ENCODE data around the gene REPS1.
"Not testable (repeated sequence)": the region's sequence is repeated elsewhere in the genome, so short reads cannot be mapped to it uniquely, and the experiment has no call there.

REPS1 gene

DNA sequence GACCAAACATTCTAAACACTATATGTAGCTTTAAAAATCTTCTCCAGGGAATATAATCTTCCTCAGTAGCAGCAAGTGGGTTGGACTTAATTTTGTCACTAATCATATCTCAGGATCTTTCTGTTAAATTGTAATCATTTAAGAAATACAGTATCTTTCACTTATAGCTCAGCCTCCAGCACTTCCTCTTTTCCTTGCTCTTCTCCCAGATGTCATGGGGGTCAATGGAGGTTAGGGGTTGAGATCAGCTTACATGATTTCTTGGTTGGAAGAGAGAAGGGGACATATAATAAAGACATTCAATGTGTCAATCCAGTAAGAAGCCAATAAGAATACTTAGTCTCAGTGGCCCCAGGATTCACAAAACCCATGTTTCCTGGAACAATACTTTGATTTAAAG is 15.7 kb upstream of the REPS1 start:
- DNase-seq = no peak

DNA sequence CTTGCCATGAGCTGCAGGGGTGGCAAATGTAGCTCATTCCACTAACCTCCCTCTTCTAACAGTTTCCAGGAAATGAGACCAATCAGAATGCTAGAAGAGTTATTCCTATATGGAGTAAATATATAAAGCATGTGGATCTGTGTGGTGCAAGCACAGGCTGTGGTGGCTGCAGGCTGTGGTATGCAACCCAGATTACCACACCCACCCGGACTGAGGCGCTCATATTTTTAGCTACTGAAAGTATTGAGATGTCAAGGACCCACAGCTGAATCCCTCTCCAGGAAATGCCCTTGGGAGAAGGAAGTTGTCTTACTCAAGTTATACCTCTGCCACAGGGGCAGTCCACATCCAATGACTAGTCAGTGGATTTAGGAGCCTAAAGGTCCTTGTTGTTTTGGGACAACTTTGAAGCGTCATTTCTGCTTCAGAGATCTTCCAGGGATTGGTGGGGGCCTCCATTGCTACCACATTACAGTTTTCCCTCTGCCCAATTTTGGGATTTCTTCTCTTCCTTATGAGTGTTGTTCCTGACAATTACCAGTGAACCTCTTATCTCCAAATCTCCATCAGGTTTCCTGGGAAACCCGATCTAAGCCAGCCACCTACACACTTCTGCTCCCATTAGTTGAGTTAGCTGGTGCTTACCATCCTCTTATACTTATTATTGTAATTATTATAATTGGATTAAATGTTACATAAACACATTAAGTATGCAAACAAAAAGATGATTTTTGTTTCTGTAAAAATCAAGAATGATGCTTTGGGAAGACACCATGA is 12.1 kb upstream of the REPS1 start:
- DNase-seq = no peak

DNA sequence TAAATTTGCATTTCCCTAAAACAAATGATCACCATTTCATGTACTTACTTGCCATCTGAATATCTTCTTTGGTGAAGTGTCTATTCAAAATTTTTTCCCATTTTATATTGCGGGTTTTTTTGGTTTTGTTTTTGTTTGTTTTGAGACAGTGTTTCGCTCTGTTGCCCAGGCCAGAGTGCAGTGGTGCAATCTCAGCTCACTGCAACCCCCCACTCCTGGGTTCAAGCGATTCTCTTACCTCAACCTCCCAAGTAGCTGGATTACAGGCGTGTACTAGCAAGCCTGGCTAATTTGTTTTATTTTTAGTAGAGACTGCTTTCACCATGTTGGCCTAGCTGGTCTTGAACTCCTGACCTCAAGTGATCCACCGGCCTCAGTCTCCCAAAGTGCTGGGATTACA is 9.1 kb upstream of the REPS1 start:
- DNase-seq = no peak

DNA sequence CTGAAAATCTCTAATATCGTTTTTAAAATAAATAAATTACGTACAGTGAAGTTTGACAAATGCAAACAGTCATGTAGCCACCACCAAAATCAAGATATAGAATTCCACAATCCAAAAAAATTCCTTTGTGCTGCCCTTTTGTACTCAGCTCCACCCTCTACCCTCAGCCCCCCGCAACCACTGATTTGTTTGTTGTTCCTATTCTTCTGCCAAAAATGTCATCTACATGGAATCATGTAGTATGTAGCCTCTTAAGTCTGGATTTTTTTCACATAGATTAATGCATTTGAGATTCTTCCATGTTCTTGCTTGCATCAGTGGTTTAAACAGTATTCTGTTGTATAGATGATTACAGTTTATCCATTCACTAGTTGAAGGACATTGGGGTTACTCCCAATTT is 8.5 kb upstream of the REPS1 start:
- DNase-seq = no peak

DNA sequence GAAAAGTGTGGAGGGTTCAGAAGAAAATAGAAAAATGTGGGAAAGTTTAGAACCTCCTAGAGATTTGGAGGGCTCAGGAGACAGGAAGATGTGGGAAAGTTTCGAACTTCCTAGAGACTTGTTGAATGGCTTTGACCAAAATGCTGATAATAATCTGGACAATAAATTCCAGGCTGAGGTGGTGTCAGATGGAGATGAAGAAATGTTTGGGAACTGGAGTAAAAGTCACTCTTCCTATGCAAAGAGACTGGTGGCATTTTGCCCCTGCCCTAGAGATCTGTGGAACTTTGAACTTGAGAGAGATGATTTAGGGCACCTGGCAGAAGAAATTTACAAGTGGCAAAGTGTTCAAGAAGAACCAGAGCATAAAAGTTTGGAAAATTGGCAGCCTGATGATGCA is 5.4 kb upstream of the REPS1 start:
- not testable (repeated sequence) for DNase-seq

DNA sequence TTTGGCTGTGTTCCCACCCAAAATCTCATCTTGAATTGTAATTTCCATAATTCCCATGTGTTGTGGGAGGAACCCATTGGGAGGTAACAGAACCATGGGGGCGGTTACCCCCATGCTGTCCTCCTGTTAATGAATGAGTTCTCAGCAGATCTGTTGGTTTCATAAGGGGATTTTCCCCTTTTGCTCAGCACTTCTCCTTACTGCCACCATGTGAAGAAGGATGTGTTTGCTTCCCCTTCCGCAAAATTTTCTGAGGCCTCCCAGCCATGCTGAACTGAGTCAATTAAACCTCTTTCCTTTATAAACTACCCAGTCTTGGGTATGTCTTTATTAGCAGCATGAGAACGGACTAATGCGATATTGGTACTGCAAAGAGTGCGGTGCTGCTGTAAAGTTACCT is 4.9 kb upstream of the REPS1 start:
- not testable (repeated sequence) for DNase-seq

DNA sequence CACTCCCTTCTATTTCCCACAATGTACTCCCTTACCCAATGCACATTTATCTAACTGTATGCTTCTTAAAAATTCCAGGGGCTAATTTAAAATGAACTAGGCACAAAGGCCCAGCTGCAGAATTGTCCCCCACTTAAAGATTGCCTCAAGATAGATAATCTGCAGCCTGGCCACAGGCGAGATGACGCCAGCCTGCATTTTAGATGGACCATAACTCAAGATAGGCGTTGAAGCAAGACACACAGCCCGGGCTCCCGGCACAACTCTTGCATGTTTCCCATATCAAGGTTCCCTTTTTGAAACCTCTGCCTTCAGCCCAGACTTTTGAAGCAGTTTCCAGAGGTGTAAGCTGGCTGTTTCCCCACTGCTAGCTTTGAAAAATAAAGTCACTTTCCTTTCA is 3.2 kb upstream of the REPS1 start:
- no peak for DNase-seq

DNA sequence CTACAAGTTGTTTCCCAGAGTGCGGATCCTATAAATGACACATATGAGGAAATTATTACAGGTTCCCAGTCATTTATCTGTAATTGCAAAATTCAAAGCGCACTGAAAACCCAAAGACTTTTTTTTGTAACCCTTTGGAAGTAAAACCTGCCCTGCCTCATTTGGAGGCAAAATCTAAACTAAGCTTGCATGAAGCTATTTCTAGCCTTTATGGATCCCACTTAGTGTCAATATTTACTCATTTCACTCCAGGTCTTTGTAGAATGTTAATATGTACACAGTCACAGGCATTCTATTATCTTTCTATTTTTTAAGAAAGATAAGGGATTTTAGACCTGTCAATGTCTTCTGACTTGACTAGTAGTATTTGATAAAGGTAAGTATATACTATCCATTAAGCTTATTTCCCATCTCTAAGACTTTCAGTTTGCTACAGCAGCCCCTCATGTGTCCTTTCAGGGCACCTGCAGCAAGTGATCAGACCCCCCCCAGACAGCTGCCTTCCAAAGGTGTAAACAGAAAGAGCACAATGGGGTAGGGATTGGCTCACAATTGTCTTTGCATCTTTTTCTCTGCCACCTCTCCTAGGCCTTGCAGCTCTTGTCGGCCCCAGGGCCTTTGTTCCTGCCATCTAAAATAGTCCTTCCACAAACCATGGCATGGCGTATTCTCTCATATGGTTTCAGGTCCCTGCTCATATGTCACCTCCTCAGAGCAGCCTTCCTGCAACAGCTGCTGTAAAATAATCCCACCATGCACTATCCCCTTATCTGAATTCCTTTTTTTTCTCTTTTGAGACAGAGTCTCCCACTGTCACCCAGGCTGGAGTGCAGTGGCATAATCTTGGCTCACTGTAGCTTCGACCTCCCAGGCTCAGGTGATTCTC is 1.3 kb upstream of the REPS1 start:
- DNase-seq = no peak

DNA sequence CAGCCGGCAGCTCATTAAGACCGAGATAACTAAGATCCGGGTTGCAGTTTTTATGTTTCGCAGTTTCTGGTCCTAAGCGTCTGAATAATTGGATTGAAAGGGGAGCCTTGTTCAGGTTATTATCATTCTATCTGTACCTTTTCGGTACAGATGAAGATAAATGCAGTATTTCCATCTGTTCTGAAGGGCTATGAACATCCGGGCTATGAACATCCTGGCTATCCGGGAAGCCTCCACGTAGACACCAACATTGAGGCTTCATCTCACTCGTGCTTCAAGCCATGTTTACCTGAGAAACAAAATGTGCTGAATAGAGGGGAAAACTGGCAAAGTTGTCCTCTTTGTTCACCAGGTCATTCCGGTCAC is 399 bp upstream of the REPS1 start:
- DNase-seq = no peak

DNA sequence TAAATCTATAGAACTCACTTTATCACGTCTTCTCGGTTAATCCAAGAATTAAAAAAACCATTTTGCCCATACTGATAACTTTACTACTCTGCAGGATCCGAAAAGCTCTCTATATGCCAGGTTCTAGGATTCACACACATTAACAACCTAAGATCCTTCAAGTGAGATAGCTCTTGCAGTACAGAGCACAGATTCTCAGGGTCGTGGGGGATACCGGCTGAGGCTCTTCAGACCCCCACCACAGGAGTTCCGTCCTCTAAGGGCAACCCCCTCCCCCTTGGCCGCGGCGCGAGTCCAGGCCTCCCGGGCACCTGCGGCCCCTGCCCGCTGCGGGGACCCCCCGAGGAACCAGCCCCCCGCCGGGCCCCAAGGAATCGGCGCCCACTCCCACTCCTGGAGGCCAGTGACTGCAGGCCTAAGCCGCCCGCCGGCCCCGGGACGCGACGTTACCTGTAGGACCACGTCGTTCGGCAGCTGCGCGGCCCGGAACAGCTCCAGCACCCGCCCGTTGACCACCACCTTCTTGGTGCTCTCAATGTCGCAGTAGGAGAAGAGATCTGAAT is 892 bp downstream of the REPS1 start:
- DNase-seq = no peak

DNA sequence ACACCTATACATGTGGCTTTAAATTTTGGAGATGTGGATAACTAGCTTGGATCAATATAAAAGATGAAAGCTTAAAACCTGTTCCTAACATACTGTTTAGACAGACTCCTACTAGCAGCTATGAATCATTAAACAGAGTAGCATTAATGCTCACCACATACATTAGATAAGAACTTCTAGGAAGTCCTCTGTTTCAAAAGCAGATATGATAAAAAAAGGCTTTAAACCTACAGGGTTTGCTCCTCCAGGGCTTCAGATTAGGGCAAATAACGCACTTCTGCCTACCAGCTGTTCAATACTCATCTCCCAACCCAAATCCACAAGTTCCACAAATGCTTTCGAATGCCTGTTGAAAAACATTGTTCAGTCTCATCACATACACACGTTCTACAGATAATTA is 1.5 kb downstream of the REPS1 start:
- no peak for DNase-seq

DNA sequence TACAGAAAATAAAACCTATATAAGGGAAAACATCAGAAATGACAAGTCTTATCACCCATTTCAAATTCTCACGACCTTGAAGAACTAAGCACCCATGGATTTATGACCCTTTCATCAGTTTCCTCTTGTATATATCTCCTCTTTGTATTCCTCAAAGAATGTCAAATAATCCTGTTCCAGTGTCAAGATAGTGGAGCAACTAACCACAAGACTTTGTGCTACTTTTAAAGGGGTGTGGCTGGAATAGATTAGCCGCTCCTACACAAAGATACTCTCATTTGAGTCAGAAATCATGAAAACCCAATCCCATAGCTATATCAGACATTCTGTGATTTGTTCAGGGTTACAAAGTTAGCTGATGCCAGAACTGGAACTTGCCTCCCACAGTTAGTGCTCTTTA is 6.6 kb downstream of the REPS1 start:
- DNase-seq = no peak

DNA sequence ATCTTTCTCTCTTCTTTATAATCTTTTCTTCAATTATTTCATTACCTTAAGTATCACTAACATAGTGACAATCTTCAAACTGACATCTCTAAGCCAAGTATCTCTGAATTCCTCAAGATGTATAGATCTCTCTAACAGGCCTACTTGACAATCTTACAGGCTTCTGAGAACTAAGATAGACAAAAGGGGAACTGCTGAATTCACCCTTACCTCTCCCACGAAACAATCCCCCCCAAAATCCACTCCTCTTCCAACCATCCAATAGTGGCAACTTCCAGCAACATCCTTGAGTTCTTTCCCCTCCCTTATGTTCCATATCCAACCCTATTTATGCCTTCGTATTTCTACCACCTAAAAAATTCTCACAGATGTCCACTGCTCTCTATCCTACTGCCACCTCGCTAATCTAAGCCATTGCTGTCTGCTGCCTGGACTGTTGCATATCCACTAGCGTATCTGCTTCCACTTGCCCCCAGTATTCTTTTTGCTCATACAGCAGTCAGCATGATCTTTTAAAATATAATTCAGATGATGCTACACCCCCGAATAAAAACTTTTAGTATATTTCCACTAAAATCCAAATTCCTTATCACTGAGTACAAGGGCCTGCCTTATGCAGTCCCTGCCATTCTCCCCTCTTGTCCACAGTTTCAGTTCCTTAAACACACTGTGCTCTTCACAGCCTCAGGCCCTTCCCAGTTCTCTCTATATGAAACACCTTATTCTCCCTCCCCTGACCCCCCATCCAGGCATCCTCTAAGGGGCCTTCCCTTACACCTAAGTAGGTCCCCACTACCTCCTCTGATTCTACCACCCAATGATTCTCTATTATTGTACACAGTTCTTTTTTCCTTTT is 8.0 kb downstream of the REPS1 start:
- DNase-seq = no peak

DNA sequence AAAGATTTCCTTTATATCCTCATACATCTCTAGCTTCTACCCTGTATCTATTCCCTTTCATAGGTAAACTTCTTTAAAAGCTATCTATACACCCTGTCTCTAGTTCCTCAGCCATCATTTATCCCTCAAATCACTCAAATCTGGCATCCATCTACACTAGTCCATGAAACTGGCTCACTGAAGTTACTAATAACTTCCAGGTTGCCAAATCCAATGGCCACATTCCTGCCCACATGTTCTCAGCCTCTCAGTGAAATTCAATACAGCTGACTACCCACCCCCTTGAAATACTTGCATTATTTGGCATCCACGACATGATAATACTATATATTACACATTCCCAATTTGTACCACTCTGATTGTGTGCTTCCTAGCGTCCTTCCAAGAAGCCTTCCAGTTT is 8.7 kb downstream of the REPS1 start:
- DNase-seq = no peak

DNA sequence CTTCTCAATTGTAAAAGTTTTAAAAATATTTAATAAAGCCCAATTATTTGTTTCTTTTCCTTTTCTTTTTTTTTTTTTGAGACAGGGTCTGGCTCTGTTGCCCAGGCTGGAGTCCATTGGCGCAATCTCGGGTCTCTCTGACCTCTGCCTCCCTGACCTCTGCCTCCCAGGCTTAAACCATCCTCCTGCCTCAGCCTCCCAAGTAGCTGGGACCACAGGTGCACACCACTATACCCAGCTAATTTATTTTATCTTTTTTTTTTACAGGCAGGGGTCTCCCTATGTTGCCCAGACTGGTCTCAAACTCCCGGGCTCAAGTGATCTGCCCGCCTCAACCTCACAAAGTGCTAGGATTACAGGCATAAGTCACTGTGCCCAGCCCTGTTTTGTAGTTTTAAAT is 9.8 kb downstream of the REPS1 start:
- no peak for DNase-seq

DNA sequence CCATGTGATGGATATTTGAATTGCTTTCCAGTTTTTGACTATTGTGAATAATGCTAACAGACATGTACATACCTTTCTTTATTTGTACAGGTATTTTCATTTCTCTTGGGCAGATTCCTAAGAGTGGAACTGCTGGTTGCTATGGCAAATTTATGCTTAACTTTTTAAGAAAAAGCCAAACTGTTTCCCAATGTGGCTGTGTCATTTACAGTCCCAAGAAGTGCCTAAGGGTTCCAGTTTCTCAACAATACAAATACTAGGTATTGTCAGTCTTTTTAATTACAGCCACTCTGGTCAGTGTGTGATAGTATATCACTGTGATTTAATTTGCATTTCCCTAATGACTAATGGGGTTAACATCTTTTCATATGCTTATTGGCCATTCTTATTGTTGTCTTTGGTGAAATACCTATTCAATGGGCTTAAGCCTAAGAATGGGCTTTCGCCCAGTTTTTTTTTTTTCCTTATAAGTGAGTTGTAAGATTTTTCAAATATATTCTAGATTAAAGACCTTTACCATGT is 10.3 kb downstream of the REPS1 start:
- no peak for DNase-seq

DNA sequence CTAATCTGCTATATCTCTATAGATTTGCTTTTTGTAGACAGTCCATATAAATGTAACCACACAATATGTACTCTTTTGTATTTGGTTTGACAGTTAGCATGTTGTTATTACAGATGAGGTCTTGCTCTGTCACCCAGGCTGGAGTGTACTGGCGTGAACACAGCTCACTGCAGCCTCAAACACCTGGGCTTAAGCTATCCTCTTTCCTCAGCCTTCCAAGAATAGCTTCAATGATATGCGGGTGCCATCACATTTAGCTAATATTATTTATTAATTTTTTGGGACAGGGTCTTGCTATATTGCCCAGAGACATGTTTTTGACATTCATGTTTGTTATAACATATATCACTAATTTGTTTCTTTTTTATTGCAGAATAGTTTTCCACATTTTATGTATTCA is 10.8 kb downstream of the REPS1 start:
- DNase-seq = no peak

DNA sequence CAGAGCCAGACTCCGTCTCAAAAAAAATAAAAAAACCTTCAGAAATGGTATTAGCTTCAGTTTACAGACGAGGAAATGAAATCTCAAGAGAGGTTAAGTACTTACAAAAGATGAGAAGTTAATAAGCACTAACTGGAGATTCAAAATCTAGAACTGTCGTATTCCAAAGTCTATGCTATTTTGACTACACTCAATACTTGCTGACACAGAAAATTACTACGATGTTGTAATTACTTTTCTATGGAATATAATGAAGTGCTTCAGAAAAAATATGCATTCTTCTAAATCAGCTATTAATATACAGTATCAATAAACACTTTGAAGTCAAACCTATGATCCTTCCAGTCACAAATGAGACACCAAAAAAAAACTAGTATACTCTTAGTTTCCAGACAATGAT is 12.2 kb downstream of the REPS1 start:
- DNase-seq = no peak

DNA sequence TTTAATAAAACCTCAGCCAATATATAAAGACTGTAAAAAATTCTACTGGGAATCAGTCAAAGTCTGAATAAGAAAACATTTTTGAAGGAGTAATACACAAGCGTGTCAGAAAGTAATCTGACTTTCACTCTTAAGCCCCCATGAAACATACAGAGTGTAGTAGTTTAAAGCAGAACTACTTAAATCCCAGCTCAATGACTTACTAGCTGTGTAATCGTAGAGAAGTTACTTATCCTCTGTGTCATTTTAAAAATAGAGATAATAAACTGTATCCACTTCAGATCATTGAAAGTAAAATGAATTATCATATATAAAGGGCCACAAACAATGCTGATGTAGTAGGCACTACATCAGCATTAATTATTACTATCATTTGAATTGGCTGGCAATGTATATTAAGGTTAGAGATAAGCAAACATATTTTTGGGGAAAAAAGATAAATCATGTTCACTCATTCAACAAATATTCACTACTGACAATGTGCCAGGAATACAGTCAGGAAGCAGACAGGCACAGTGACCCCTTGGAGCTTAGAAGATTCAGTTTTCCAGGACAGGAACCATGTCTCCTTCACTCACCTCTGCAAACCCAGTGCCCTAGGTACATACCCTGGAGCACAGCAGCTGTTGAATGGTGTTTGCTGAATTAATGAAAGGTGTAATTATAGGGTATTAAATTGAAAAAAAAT is 14.4 kb downstream of the REPS1 start:
- DNase-seq = no peak

DNA sequence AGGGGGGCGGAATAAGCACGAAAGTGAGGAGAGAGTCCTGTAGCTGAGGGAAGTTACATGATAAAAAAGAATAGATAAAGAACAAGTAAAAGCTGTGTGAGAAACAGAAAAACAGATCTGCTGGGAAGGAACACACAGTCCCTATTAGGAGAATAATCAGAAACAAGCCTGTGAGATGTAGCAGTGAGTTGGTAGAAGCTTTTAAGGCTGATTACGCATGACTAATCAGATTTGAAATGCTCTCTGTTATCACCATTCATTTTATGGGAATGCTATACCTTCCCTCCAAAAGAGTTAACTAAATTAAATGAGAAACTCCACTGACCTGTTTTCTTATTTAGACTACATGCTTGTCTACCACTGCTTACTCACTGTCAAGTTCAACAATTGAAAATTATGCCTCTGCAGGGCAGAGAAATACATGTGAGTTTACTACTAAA is 15.8 kb downstream of the REPS1 start:
- DNase-seq = no peak

DNA sequence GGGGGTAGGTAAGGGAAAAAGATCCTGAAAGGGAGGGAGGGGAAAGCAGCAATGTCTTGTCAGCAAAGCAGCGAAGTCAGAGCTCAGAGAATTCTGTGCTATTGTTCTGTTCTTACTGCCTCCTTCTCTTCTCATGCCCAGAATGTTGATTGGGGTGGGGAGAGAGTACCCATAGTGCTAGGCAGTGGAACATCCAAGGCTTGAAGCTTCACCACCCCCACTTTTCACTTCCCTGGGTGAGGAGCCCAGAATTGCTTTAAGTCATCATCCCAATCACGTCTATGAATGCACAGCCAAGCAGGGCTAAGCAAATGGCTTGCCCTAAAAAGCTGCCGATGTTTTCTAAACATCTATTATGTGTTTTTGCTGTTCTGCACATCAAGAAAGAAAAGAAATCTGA is 16.5 kb downstream of the REPS1 start:
- DNase-seq = no peak

DNA sequence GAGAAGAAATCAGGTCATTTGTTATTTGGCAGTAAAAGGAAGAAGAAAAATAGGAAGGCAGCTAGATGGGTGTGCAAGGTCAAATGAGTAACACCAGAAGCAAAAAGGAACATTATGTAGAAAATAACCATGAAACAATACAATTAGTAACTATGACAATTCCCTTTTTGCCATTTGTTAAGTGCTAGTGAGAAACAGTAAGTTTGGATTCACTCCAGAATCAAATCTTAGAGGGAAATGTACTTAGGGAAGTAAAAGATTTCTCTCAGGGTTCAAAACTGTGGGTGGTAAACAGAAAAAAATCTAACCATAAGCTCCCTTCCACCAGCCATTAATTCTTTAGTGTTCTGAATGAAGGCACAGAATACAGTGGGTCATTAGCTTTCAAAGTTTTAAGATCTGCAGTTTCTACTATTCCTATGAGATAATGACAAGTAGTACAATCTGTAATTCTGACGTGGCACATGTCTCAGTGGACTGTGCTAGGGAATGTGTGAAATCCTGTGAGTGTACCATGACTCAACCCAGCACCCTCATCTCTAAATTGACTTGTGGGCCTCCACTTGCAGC is 17.1 kb downstream of the REPS1 start:
- DNase-seq = no peak

Measured in NCI-H510A treated with DMSO at 0.1 percent for 48 hours (cell line).